Stimulated activated CD4-positive, alpha-beta T cell treated with anti-CD3 and anti-CD28 coated beads, Interleukin-1b, Interleukin-23, amount 100 ng/mL, for 48 hours (primary cell): Measurements from ENCODE around the gene CNTNAP5.

Experiments used
- DNase-seq: peaks from one replicate; pipeline ENCODE4 v3.0.0-alpha.2; 2020

Gene CNTNAP5

GRCh38 chr2:124923097-124923496 lies 898.0 kb downstream of the CNTNAP5 start:
- no peak for DNase-seq

- no peak for DNase-seq
Measured at GRCh38 chr2:124933883-124934282, 908.8 kb downstream of the CNTNAP5 start.

DNA sequence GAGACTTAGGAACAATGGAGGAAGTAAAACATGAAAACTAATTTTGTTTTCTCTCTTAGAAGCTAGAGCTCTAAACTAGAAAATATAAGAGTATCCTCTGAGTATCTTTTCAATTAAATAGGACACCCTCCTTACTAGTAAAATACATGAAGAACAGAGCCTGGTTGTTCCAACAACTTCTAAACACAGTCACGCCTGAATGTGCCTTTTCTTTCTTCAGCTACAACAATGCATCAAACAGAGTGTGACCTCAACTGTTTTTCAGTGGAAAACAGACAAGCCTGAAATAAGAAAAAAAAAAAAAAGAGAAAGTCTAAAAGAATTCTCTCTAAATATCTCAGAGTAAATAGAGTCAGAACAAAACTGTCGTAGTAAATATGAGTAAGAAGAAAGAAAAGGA lies 928.8 kb downstream of the CNTNAP5 start:
- no peak for DNase-seq

DNA sequence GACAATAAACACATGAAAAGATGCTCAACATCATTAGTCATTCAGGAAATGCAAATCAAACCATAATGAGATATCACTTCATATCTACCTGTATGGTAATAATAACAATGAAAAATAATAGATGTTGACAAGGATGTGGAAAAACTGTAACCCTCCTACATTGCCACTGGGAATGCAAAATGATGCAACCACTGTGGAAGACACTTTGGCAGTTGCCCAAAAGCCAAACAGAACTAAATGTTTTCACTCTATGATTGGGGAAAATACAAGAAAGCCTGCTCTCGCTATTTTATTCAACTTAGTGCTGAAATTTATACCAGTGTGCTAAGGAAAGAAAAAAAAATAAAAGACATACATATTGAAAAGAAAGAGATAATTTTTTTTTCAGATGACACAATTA lies 934.5 kb downstream of the CNTNAP5 start:
- DNase-seq = no peak

- no peak for DNase-seq
Measured at GRCh38 chr2:124961132-124961531, 936.0 kb downstream of the CNTNAP5 start.
